Measurements from ENCODE around the gene TNFRSF17.

GRCh38 chr16:11964761-11965551 is at the start of gene TNFRSF17:
- TF ChIP-seq CTCF (IDR thresholded peaks at IDR 0.05; ENCODE audit: low read length) (no peak), EZH2 (optimal IDR thresholded peaks at IDR 0.05; ENCODE audit: low read depth, low read length) (no peak), EZH2phosphoT487 (IDR thresholded peaks at IDR 0.05; ENCODE audit: low read length) (no peak)

Measured in MM.1S (cell line).